ENCODE measurements around the gene EGFL8.
"Not testable (repeated sequence)": the region's sequence is repeated elsewhere in the genome, so short reads cannot be mapped to it uniquely, and the experiment has no call there.

EGFL8 gene

DNA sequence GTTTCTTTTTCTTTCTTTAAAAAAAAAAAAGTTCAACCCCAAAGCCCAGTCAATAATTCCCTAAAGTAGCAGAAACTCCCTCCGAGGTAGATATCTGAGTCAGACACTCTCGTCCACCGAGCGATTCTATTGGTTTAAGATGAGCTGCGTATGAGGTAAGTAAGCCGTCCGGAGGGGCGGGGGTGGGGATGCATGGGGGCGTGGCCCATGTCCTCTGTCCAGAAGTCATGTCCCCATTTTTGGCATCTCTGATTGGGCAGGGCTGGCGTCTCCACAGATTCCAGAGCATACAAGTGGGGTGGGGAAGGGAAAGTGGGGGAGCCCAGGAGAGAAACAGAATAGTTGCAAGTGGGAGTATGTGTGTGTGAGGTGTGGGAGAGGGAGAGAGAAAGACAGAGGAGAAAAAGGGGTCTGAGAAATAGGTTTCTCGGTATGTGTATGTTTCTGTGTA, 21.3 kb downstream of the EGFL8 start:
- peak; percentile 71 for DNase-seq

GRCh38 chr6:32186151-32186840, 21.9 kb downstream of the EGFL8 start:
- not testable (repeated sequence) for DNase-seq

DNA sequence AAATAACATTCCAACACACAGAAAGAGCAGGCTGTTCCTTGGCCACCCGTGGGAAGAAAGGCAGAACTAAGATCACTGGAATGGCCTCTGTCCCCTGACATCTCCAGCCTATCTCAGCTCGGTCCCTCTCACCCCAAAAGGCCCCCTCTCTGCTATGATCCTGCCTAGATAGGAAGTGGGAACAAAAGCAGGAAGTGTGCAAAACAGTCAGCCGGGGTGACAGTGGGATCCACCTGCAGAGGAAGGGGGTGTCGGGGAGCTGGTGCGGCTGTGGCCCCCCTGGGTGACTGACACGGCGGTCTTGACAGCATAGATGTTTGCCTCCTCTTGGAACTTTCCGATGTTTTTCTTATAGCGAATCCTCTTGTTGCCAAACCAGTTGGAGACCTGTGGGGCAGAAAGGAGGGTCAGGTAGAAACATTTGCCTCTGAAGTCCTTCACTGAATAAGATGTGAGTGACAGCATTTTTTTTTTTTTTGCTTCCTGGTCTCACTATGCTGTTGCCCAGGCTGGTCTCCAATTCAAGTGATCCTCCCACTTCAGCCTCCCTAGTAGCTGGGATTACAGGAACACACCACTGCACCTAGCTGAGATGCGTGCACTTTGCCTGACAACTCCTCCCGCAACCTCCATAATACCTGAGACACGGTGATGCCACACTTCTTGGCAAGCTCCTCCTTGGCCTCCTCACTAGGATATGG, 22.8 kb downstream of the EGFL8 start:
- DNase-seq, result no peak

DNA sequence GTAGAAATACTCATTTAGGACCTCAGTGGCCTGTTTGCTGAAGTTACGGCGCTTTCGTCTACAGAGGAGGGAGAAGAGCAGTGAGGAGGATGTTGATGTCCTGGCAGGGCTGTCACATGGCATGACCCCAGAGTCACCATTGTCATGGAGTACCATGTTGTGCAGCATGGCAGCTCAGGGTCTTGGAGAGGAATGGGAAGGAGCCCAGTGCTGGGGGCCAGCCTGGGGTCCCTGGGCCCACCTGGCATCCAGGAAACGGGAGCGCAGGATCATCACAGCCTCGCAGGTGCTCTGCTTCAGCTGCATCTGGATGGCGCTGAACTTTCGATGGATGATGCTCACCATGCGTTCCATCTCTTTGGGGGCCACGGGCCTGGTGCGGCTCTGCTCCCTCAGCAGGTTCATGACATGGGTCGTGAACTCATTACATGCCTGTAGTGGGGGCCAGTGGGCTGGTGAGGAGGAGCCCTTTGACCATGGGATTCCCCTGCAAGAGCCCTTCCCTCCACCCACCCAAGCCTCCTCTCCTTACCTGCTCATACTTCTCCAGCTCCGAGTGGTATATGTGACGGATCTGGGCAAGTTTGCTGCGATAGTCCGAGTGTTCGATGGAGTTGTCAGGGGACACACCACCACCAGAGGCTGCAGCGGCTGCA, 23.5 kb downstream of the EGFL8 start:
- DNase-seq, result not testable (repeated sequence)

DNA sequence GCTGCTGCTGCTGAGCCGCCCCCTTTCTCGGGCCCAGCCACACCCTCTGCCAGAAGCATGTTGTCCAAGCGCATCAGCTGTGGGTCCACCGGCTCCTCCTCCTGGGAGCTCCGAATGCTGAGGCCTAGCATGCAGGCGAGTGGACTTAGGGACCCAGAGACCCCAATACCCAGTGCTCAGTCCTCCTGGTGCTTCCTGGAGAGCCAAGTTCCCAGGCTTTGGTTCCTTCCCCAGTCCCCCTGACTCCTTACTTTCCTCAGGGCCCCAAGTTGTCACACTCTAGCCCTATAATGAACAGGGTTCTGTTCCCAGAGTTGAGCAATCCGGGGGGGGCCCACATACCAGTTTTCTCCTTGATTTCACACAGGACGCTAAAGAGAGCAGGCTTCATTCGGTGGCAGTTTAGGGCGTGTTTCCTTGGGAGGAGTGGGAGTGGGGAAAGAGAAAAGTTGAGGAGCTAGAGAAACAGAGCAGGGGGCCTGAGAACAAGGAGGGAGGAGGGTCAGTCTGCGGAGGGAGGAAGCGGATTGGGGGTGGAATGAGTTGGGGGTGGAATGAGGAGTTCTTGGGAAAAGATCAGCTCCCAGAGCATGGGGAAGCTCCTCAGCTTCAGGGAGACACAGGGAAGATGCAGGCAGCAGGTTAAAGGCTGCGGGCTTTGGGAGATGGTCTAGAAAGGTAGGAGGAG, 24.1 kb downstream of the EGFL8 start:
- DNase-seq, result no peak

- no peak for DNase-seq
Measured at GRCh38 chr6:32189069-32189741, 24.8 kb downstream of the EGFL8 start.

DNA sequence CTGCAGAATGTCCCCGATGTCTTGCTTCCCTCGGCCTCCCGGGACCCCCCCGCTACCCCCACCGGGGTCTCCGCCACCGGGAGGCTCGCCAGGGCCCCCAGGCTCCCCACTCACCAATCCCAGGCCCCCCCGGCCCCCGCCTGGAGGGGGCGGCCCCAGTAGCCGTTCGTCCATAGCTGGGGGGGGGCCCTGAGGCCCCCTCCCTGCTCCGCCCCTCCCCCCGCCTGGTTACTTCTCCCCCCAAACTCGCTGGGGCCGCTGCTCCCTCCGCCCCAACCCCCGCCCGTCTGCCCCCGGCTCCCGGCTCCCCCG, 25.3 kb downstream of the EGFL8 start:
- no peak for DNase-seq

DNA sequence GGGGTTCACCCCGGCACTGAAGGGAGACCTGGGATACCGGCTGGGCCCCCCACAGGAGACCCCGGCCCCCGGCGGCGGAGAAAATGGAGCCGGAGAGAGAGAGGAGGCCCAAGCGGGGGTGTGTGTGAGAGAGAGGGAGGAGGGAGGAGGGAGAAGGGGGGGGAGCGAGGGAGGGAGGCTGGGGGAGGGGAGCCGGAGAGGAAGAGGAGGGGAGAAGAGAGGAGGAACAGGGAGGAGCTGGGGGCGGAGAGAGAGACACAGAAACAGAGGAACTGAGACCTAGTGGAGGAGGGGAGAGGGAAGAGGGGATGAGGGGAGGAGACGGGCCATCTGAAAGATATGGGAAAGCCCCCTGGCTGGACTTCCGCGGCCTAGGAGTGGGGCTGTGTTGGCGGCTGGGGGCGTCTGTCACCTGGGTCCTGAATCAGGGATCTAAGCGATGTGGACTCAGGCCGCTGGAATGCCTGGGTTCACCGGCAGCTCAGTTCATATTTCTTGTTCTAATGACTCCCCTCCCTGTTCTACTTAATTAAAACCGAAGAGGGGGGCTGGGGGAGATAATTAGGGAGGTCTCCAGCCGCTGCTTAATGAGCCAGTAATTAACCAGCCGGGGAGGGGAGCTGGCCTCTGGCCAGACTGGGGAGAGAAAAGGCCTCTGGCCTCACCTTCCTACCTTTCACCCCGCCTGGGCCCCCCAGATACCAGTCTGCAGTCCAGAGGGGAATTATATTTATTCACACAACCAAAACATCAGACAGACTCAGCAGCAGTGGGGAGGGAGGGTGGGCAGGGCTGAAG, 25.9 kb downstream of the EGFL8 start, which contains the start of gene PBX2:
PBX2 (minus strand) TSS at position 149 of the 798 bp plus-strand sequence. CDS start 287 bp downstream, outside the sequence.
- DNase-seq, result peak; percentile 85

- DNase-seq, result no peak
Measured at GRCh38 chr6:32190911-32191677, 26.7 kb downstream of the EGFL8 start.

GRCh38 chr6:32191696-32192607, 27.6 kb downstream of the EGFL8 start:
- no peak for DNase-seq

GRCh38 chr6:32192608-32193039, 28.2 kb downstream of the EGFL8 start, which contains the start of gene GPSM3:
GPSM3 (minus strand) TSS chr6:32192643; CDS start chr6:32192513, 130 bp downstream.
- DNase-seq, result peak; percentile 55

DNA sequence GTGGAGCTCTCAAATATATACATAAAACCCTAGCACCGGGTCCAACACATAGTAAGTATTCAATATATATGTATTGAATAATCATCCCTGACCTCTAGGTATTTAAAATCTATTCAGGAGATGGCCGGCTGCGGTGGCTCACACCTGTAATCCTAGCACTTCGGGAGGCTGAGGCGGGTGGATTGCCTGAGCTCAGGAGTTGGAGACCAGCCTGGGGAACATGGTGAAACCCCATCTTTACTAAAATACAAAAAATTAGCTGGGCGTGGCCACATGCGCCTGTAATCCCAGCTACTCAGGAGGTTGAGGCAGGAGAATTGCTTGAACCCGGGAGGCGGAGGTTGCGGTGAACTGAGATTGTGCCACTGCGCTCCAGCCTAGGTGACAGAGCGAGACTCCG, 28.7 kb downstream of the EGFL8 start:
- not testable (repeated sequence) for DNase-seq

DNA sequence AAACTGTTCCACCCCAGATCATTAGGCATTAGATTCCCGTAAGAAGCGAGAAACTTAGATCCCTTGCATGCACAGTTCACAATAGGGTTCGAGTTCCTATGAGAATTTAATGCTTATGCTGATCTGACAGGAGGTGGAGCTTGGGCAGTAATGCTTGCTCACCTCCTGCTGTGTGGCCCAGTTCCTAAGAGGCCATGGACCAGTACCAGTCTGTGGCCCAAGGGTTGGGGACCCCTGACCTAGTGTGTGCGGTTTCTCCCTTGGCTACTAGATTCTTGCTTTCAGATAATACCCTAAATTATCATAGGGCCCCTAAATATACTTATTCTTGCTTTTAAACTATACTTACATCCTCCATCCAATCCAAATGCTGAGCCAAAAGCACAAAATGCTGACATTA, 30.0 kb downstream of the EGFL8 start:
- DNase-seq, result no peak

GRCh38 chr6:32194825-32195651, 30.6 kb downstream of the EGFL8 start:
- DNase-seq, result peak; percentile 51

GRCh38 chr6:32195652-32195901, 31.2 kb downstream of the EGFL8 start:
- peak; percentile 100 for DNase-seq

GRCh38 chr6:32195902-32196681, 31.7 kb downstream of the EGFL8 start:
- DNase-seq, result peak; percentile 74

GRCh38 chr6:32196682-32197616, 32.6 kb downstream of the EGFL8 start:
- DNase-seq, result no peak

Data from activated CD4-positive, alpha-beta T cell treated with anti-CD3 and anti-CD28 coated beads for 48 hours (primary cell).